DND-41 (cell line): Measurements from ENCODE around the gene IFIT2.

ENCODE experiments used
- ATAC-seq: fragments of 200-7000 bp; cut with Tn5 transposase; 3 replicates; pipeline ENCODE4 v1.9.1; 2021; ENCODE audit warnings: low read depth; ENCODE audit not compliant: insufficient read depth
- DNase-seq: peaks from one replicate; pipeline ENCODE4 v3.0.0-alpha.2; 2020
- H2AFZ ChIP-seq: 2 replicates; pipeline ENCODE4 v1.6.0; 2012; ENCODE audit warnings: low read depth, low read length
- H3K27ac ChIP-seq: 2 replicates; pipeline ENCODE4 v1.5.1; 2012; ENCODE audit warnings: low read length, inconsistent platforms
- H3K27me3 ChIP-seq: fragments of 200-600 bp; sonication (generic); 2 replicates; pipeline ENCODE4 v1.6.0; 2012; ENCODE audit warnings: low read length, mild to moderate bottlenecking, inconsistent platforms; ENCODE audit not compliant: insufficient read depth, poor library complexity
- H3K36me3 ChIP-seq: 2 replicates; pipeline ENCODE4 v1.5.1; 2012; ENCODE audit warnings: low read length, inconsistent platforms; ENCODE audit not compliant: insufficient read depth
- H3K4me1 ChIP-seq: 2 replicates; pipeline ENCODE4 v1.5.1; 2012; ENCODE audit warnings: mild to moderate bottlenecking, low read length; ENCODE audit not compliant: insufficient read depth
- H3K4me2 ChIP-seq: 2 replicates; pipeline ENCODE4 v1.6.0; 2012; ENCODE audit warnings: mild to moderate bottlenecking, moderate library complexity, low read length, inconsistent platforms; ENCODE audit not compliant: insufficient read depth
- H3K4me3 ChIP-seq, 2 experiments: fragments of 200-600 bp in 1 of 2; shearing (Covaris generic) in 1 of 2; 2 replicates each; pipeline ENCODE4 v1.5.1; 2012 to 2016; ENCODE audit warnings: inconsistent platforms in 2 of 2, low read length in 2 of 2, mild to moderate bottlenecking in 2 of 2, low read depth in 1 of 2, moderate library complexity in 1 of 2
- H3K79me2 ChIP-seq: 2 replicates; pipeline ENCODE4 v1.6.0; 2012; ENCODE audit warnings: low read length, inconsistent platforms; ENCODE audit not compliant: insufficient read depth
- H3K9ac ChIP-seq: 2 replicates; pipeline ENCODE4 v1.6.0; 2012; ENCODE audit warnings: low read depth, mild to moderate bottlenecking, inconsistent platforms, low read length, moderate library complexity
- H3K9me3 ChIP-seq: 2 replicates; pipeline ENCODE4 v1.5.1; 2012; ENCODE audit warnings: low read length, moderate library complexity, mild to moderate bottlenecking, inconsistent platforms; ENCODE audit not compliant: insufficient read depth, severe bottlenecking
- H4K20me1 ChIP-seq: 2 replicates; pipeline ENCODE4 v1.6.0; 2012; ENCODE audit warnings: low read length; ENCODE audit not compliant: insufficient read depth
- EZH2 ChIP-seq: IDR thresholded peaks from 3 replicates; pipeline ENCODE4 v1.6.1; 2012; ENCODE audit warnings: borderline replicate concordance, low read depth, mild to moderate bottlenecking, moderate library complexity, low read length, inconsistent platforms; ENCODE audit not compliant: severe bottlenecking
- TF ChIP-seq, protein P1 (sequence below): IDR thresholded peaks from 2 replicates; pipeline ENCODE4 v1.5.1; 2012; ENCODE audit warnings: borderline replicate concordance, low read length, moderate library complexity, mild to moderate bottlenecking; ENCODE audit not compliant: poor library complexity, severe bottlenecking; ENCODE audit errors: extremely low read depth

IFIT2 gene

DNA sequence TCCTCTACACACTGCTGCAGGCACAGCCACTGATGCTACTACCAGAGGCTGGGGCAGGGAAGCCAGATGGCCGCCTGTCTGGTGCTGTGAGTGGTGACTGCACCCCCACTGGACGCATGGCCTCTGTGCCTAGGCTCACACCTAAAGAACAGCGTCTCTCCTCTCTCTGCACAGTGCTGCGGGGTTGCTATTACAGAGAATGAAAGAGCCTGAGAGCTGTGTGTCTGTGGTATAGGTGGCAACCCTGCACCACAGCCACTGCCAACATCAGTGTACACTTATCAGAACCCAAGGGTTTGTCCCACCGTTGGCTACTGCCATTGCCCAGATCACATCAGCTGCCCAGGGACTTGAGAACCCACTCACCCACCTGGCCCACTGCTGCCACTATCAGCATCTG lies 4.1 kb upstream of the IFIT2 start:
- Histone ChIP-seq H4K20me1 (no peaks in the 10 kb centered on the region), H3K9me3 (no peaks in the 10 kb centered on the region), H2AFZ (no peak overlapping the region), H3K4me1 (peaks cover 31% of the 10 kb centered on the region), H3K4me3 (no peak overlapping the region), H3K79me2 (no peaks in the 10 kb centered on the region), H3K36me3 (no peaks in the 10 kb centered on the region), H3K27me3 (no peaks in the 10 kb centered on the region), H3K9ac (no peak overlapping the region), H3K4me2 (no peak overlapping the region), H3K27ac (no peak overlapping the region)
- no peak for DNase-seq
- TF ChIP-seq EZH2, result no peak
- TF ChIP-seq, protein P1, sequence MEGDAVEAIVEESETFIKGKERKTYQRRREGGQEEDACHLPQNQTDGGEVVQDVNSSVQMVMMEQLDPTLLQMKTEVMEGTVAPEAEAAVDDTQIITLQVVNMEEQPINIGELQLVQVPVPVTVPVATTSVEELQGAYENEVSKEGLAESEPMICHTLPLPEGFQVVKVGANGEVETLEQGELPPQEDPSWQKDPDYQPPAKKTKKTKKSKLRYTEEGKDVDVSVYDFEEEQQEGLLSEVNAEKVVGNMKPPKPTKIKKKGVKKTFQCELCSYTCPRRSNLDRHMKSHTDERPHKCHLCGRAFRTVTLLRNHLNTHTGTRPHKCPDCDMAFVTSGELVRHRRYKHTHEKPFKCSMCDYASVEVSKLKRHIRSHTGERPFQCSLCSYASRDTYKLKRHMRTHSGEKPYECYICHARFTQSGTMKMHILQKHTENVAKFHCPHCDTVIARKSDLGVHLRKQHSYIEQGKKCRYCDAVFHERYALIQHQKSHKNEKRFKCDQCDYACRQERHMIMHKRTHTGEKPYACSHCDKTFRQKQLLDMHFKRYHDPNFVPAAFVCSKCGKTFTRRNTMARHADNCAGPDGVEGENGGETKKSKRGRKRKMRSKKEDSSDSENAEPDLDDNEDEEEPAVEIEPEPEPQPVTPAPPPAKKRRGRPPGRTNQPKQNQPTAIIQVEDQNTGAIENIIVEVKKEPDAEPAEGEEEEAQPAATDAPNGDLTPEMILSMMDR, result no peak
- ATAC-seq, result no peak

DNA sequence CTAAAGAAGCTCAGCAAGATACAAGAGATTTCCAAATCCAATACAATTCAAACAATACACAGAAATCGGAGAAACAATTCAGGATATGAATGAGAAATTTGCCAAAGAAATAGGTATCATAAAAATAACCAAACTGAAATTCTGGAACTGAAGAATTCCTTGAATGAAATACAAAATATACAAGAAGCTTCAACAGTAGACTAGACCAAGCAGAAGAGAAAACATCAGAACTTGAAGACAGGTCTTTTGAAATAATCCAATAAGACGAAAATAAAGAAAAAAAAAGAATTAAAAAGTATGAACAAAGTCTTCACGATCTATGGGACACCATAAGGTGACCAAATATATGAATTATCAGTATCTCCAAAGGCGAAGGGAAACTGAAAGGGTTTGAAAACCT lies 2.8 kb upstream of the IFIT2 start:
- H3K4me3 ChIP-seq, result no peak overlapping the region
- no peak overlapping the region for H3K27ac ChIP-seq
- no peak overlapping the region for H3K4me2 ChIP-seq
- peaks cover 42% of the 10 kb centered on the region for H3K4me1 ChIP-seq
- no peak overlapping the region for H2AFZ ChIP-seq
- no peak overlapping the region for H3K9ac ChIP-seq
- H3K79me2 ChIP-seq, result peaks cover 3% of the 10 kb centered on the region; the same call in 1 of the 2 replicates
- H3K9me3 ChIP-seq, result no peaks in the 10 kb centered on the region
- H3K36me3 ChIP-seq, result no peaks in the 10 kb centered on the region
- no peak for DNase-seq
- ATAC-seq, result no peak
- TF ChIP-seq, protein P1, result no peak
- no peak for TF ChIP-seq EZH2
- H4K20me1 ChIP-seq, result no peaks in the 10 kb centered on the region
- H3K27me3 ChIP-seq, result no peaks in the 10 kb centered on the region

DNA sequence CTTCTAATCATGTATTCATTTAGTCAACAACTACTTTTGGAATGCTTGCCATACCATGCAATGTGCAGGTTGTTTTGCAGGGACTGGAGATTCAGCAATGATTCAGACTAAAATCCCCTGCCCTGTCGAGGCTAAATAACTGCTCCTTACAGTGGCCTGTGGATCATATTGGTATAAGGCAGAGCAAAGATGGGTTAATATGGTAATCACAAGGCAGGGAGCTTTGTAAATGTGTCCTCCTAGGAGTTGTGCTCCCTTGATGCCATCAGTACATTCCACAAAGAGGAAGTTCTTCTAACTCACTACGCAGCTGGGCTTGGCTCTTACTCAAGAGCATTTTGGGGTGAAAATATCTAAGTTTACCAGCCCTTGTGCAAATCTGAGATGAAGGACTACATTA lies 614 bp upstream of the IFIT2 start:
- Histone ChIP-seq H2AFZ (peak overlapping the region; percentile 79), H3K9me3 (no peaks in the 10 kb centered on the region), H3K79me2 (peaks cover 3% of the 10 kb centered on the region; the same call in 1 of the 2 replicates), H3K4me2 (peak overlapping the region; percentile 70), H4K20me1 (no peaks in the 10 kb centered on the region), H3K9ac (peak overlapping the region; percentile 58), H3K4me1 (peaks cover 33% of the 10 kb centered on the region), H3K4me3 (peak overlapping the region; percentile 58 to 64; a peak in 3 of 4 replicates), H3K27ac (peak overlapping the region; percentile 85), H3K27me3 (no peaks in the 10 kb centered on the region), H3K36me3 (peaks cover 4% of the 10 kb centered on the region; the same call in 1 of the 2 replicates)
- DNase-seq, result peak; percentile 31
- TF ChIP-seq, protein P1, result no peak
- TF ChIP-seq EZH2, result no peak
- ATAC-seq, result peak; percentile 68
